IMR-90 (cell line): ENCODE data around the gene NPC1. TPM values are rescaled to one million over a fixed set of nuclear protein-coding genes. Genes with fewer than 3 reads are reported as not detected.

Source experiments
- ATAC-seq: fragments of 200-7000 bp; cut with Tn5 transposase; 2 replicates; pipeline ENCODE4 v1.9.1; 2020; ENCODE audit warnings: low read depth, mild to moderate bottlenecking, moderate library complexity
- BruUV-seq: library from RNA; stranded (reverse); fragments of 400-500 nt; replicated peaks from 2 replicates; lab custom pipeline; 2021; lab: Mats Ljungman, UMichigan
- CTCF ChIA-PET: fragments of 300-600 bp; formaldehyde crosslinking; extraction: SDS; loops from one replicate; lab custom pipeline; 2021; ENCODE audit warnings: antibody characterized with exemption; lab: Yijun Ruan, JAX
- POLR2A ChIA-PET: fragments of 300-600 bp; sonication (Branson Sonifier 250); formaldehyde crosslinking; loops from one replicate; lab custom pipeline; 2022; ENCODE audit warnings: antibody characterized with exemption; ENCODE audit not compliant: unreplicated experiment; lab: Charles Lee
- DNase-seq: peaks from one replicate; pipeline ENCODE4 v3.0.0; 2013
- H2AFZ ChIP-seq: replicated peaks from 2 replicates; pipeline ENCODE3; 2013; ENCODE audit warnings: low read length, mild to moderate bottlenecking; ENCODE audit not compliant: poor library complexity
- H2AK5ac ChIP-seq: 2 replicates; pipeline ENCODE4 v1.6.1; 2013; ENCODE audit warnings: low read depth, low read length, inconsistent platforms
- H2AK9ac ChIP-seq: replicated peaks from 2 replicates; pipeline ENCODE3; 2013; ENCODE audit warnings: mild to moderate bottlenecking, low read depth, low read length, moderate library complexity; ENCODE audit not compliant: poor library complexity
- H2BK120ac ChIP-seq: 2 replicates; pipeline ENCODE4 v1.6.1; 2013; ENCODE audit warnings: low read depth, low read length, inconsistent platforms
- H2BK15ac ChIP-seq: 3 replicates; pipeline ENCODE4 v1.6.1; 2013; ENCODE audit warnings: low read depth, low read length, inconsistent platforms
- H2BK20ac ChIP-seq: 2 replicates; pipeline ENCODE4 v1.6.1; 2013; ENCODE audit warnings: low read depth, mild to moderate bottlenecking, inconsistent platforms, low read length, moderate library complexity
- H2BK5ac ChIP-seq: 2 replicates; pipeline ENCODE4 v1.6.1; 2013; ENCODE audit warnings: mild to moderate bottlenecking, low read depth, low read length, inconsistent platforms; ENCODE audit not compliant: poor library complexity, severe bottlenecking
- H3K14ac ChIP-seq: replicated peaks from 2 replicates; pipeline ENCODE4 v1.6.1; 2013; ENCODE audit warnings: low read depth, low read length, inconsistent platforms
- H3K18ac ChIP-seq: 2 replicates; pipeline ENCODE4 v1.6.1; 2013; ENCODE audit warnings: low read depth, low read length, control low read depth
- H3K23ac ChIP-seq: 2 replicates; pipeline ENCODE4 v1.6.1; 2013; ENCODE audit warnings: low read depth, low read length, inconsistent platforms
- H3K27ac ChIP-seq: 2 replicates; pipeline ENCODE4 v1.5.1; 2013; ENCODE audit warnings: mild to moderate bottlenecking, control low read depth, low read length; ENCODE audit not compliant: insufficient read depth
- H3K27me3 ChIP-seq: 2 replicates; pipeline ENCODE4 v1.6.1; 2013; ENCODE audit warnings: low read length; ENCODE audit not compliant: control insufficient read depth, insufficient read depth
- H3K36me3 ChIP-seq: 2 replicates; pipeline ENCODE4 v1.6.1; 2013; ENCODE audit warnings: low read length, mixed read lengths; ENCODE audit not compliant: control insufficient read depth, insufficient read depth
- H3K4ac ChIP-seq: 2 replicates; pipeline ENCODE4 v1.6.1; 2013; ENCODE audit warnings: low read depth, low read length, inconsistent platforms
- H3K4me1 ChIP-seq: 2 replicates; pipeline ENCODE4 v1.6.1; 2013; ENCODE audit warnings: low read length, mixed read lengths; ENCODE audit not compliant: control insufficient read depth, insufficient read depth
- H3K4me2 ChIP-seq: 2 replicates; pipeline ENCODE4 v1.6.1; 2013; ENCODE audit warnings: low read depth, mild to moderate bottlenecking, control low read depth, low read length, moderate library complexity
- H3K4me3 ChIP-seq: 2 replicates; pipeline ENCODE4 v1.5.1; 2013; ENCODE audit warnings: low read depth, mild to moderate bottlenecking, control low read depth, low read length, moderate library complexity; ENCODE audit not compliant: insufficient read depth
- H3K56ac ChIP-seq: 2 replicates; pipeline ENCODE4 v1.6.1; 2013; ENCODE audit warnings: low read length, inconsistent platforms; ENCODE audit not compliant: insufficient read depth; ENCODE audit errors: extremely low read depth
- H3K79me1 ChIP-seq, 2 experiments: 2 replicates each; pipeline ENCODE4 v1.6.1; 2013; ENCODE audit warnings: low read length in 2 of 2, inconsistent platforms in 1 of 2, low read depth in 1 of 2
- H3K9ac ChIP-seq: 2 replicates; pipeline ENCODE4 v1.6.1; 2013; ENCODE audit warnings: low read depth, low read length, control low read depth
- H3K9me1 ChIP-seq: 2 replicates; pipeline ENCODE4 v1.6.1; 2013; ENCODE audit warnings: low read length, inconsistent platforms; ENCODE audit not compliant: insufficient read depth
- H3K9me3 ChIP-seq: 2 replicates; pipeline ENCODE4 v1.6.1; 2013; ENCODE audit warnings: low read length; ENCODE audit not compliant: control insufficient read depth, insufficient read depth
- H4K20me1 ChIP-seq: 2 replicates; pipeline ENCODE4 v1.6.1; 2013; ENCODE audit warnings: low read length, inconsistent platforms; ENCODE audit not compliant: insufficient read depth
- H4K5ac ChIP-seq: 2 replicates; pipeline ENCODE4 v1.6.1; 2013; ENCODE audit warnings: mild to moderate bottlenecking, low read depth, low read length, control low read depth
- H4K8ac ChIP-seq, 2 experiments: 2 replicates each; pipeline ENCODE4 v1.6.1; 2013; ENCODE audit warnings: low read depth in 2 of 2, low read length in 2 of 2, control low read depth in 1 of 2, inconsistent platforms in 1 of 2
- H4K91ac ChIP-seq: 2 replicates; pipeline ENCODE4 v1.6.1; 2013; ENCODE audit warnings: low read depth, low read length, inconsistent platforms; ENCODE audit not compliant: insufficient read depth
- BHLHE40 ChIP-seq: fragments of 150-350 bp; IDR thresholded peaks from 2 replicates; pipeline ENCODE4 v1.6.1; 2016; ENCODE audit warnings: mild to moderate bottlenecking, low read depth, low read length
- CEBPB ChIP-seq: IDR thresholded peaks from 2 replicates; pipeline ENCODE4 v1.6.1; 2012; ENCODE audit warnings: low read depth, low read length, improper control_type of control experiment
- CHD1 ChIP-seq: IDR thresholded peaks from 2 replicates; pipeline ENCODE4 v1.6.1; 2012; ENCODE audit warnings: low read depth, low read length, improper control_type of control experiment
- CTCF ChIP-seq: conservative IDR thresholded peaks from 2 replicates; pipeline ENCODE4 v1.5.1; 2012; ENCODE audit warnings: mild to moderate bottlenecking, low read depth, low read length, improper control_type of control experiment
- ELK1 ChIP-seq: fragments of 150-350 bp; IDR thresholded peaks from 2 replicates; pipeline ENCODE4 v1.6.1; 2016; ENCODE audit warnings: low read depth, mild to moderate bottlenecking, low read length, moderate library complexity, borderline replicate concordance
- FOS ChIP-seq: fragments of 150-350 bp; IDR thresholded peaks from 2 replicates; pipeline ENCODE4 v1.6.1; 2016; ENCODE audit warnings: low read depth, low read length
- MAFK ChIP-seq: IDR thresholded peaks from 2 replicates; pipeline ENCODE4 v1.6.1; 2012; ENCODE audit warnings: low read depth, low read length, improper control_type of control experiment
- MAZ ChIP-seq: IDR thresholded peaks from 2 replicates; pipeline ENCODE4 v1.6.1; 2012; ENCODE audit warnings: low read depth, mild to moderate bottlenecking, low read length, improper control_type of control experiment, moderate library complexity, borderline replicate concordance
- MXI1 ChIP-seq: IDR thresholded peaks from 2 replicates; pipeline ENCODE4 v1.6.1; 2012; ENCODE audit warnings: low read depth, mild to moderate bottlenecking, low read length, moderate library complexity, borderline replicate concordance
- NFE2L2 ChIP-seq: fragments of 150-350 bp; IDR thresholded peaks from 2 replicates; pipeline ENCODE4 v1.6.1; 2016; ENCODE audit warnings: low read depth, mild to moderate bottlenecking, low read length
- POLR2A ChIP-seq: IDR thresholded peaks from 2 replicates; pipeline ENCODE4 v1.6.1; 2012; ENCODE audit warnings: mild to moderate bottlenecking, low read depth, low read length
- RAD21 ChIP-seq: IDR thresholded peaks from 2 replicates; pipeline ENCODE4 v1.6.1; 2012; ENCODE audit warnings: low read length, improper control_type of control experiment
- RCOR1 ChIP-seq: IDR thresholded peaks from 2 replicates; pipeline ENCODE4 v1.6.1; 2012; ENCODE audit warnings: mild to moderate bottlenecking, low read length, improper control_type of control experiment; ENCODE audit not compliant: insufficient replicate concordance
- RFX5 ChIP-seq: IDR thresholded peaks from 2 replicates; pipeline ENCODE4 v1.8.0; 2012; ENCODE audit warnings: low read depth, mild to moderate bottlenecking, low read length, moderate library complexity
- SMC3 ChIP-seq: fragments of 150-350 bp; IDR thresholded peaks from 2 replicates; pipeline ENCODE4 v1.6.1; 2016; ENCODE audit warnings: low read depth, mild to moderate bottlenecking, antibody characterized with exemption, low read length, moderate library complexity
- USF2 ChIP-seq: fragments of 150-350 bp; IDR thresholded peaks from 2 replicates; pipeline ENCODE4 v1.6.1; 2017; ENCODE audit warnings: mild to moderate bottlenecking, antibody characterized with exemption, low read length, low read depth
- WGBS, 2 experiments: methylation state at CpG; one replicate each; pipeline versions ENCODE4 v1.1.5 to v1.1.7; 2013; ENCODE audit warnings: missing lambda C conversion rate in 2 of 2; ENCODE audit not compliant: insufficient read length in 1 of 2; ENCODE audit errors: extremely low coverage in 2 of 2; 5-methylcytosine and 5-hydroxymethylcytosine counted together
- dilution Hi-C: fragments of 300-500 bp; cut with HindIII; formaldehyde crosslinking; loops from one replicate; pipeline ENCODE4 v1.14.3; 2018; ENCODE audit warnings: low sequenced_read_pairs; ENCODE audit not compliant: unreplicated experiment
- in situ Hi-C: fragments of 300-500 bp; cut with MboI; formaldehyde crosslinking; loops from 3 replicates; pipeline ENCODE4 v1.14.3; 2019; ENCODE audit warnings: low sequenced_read_pairs, inconsistent platforms, mixed read lengths
- intact Hi-C: fragments of 100-400 bp; cut with micrococcal nuclease; formaldehyde crosslinking; loops from 2 replicates; pipeline ENCODE4 v1.10.0; 2022
- polyA plus RNA-seq, 3 experiments: library from polyadenylated mRNA; depleted of rRNA; stranded (reverse); fragments of >200 nt; gene quantifications; 2 replicates each; pipeline ENCODE4 v1.2.3, GENCODE V29; 2012; ENCODE audit warnings: low replicate concordance in 1 of 3
- total RNA-seq: library from RNA; depleted of rRNA; stranded (reverse); fragments of >200 nt; gene quantifications from 2 replicates; pipeline ENCODE4 v1.2.3, GENCODE V29; 2012

Gene NPC1
- total and polyA plus RNA-seq, 2 of the 4 experiments (the other 2 are of a cell fraction), result 7.5 to 7.9 TPM

GRCh38 chr18:23538870-23539269, 47.4 kb downstream of the NPC1 start:
- Histone ChIP-seq H3K18ac (no peak overlapping the region), H3K9me3 (no peaks in the 10 kb centered on the region), H2AK9ac (no peak overlapping the region), H3K4me1 (no peaks in the 10 kb centered on the region), H2AK5ac (no peak overlapping the region), H2BK15ac (no peak overlapping the region), H2BK20ac (no peak overlapping the region), H4K8ac (no peak overlapping the region), H3K4ac (no peak overlapping the region), H2BK120ac (no peak overlapping the region), H3K4me3 (no peak overlapping the region), H3K27me3 (no peaks in the 10 kb centered on the region), H2AFZ (no peak overlapping the region), H4K20me1 (no peaks in the 10 kb centered on the region; the same call in 1 of the 2 replicates), H3K9ac (no peak overlapping the region), H3K4me2 (no peak overlapping the region), H4K91ac (no peak overlapping the region), H3K27ac (no peak overlapping the region), H4K5ac (no peak overlapping the region), H3K36me3 (peaks cover 73% of the 10 kb centered on the region), H3K79me1 (0 out of 4 replicates have a peak, but pooled peaks cover 0 to 7% of the 10 kb centered on the region in 2 experiments), H2BK5ac (no peak overlapping the region), H3K56ac (no peak overlapping the region), H3K23ac (no peak overlapping the region), H3K14ac (no peak overlapping the region), H3K9me1 (peaks cover 7% of the 10 kb centered on the region)
- dilution Hi-C loops, result no loop called here
- peak; percentile 63 for ATAC-seq
- ChIA-PET POLR2A (no interaction called here), CTCF (no interaction called here)
- 71% methylated on average over 3 of the region's 6 CpGs; no CpG with 5 or more reads in 1 of the 2 experiments for WGBS, 2 experiments
- intact Hi-C loops, result no loop called here
- peak; percentile 52 for DNase-seq
- TF ChIP-seq POLR2A, result no peak
- no peak for TF ChIP-seq MXI1
- TF ChIP-seq FOS, result no peak
- TF ChIP-seq RAD21, result no peak
- TF ChIP-seq RFX5, result no peak
- no peak for TF ChIP-seq USF2
- no peak for TF ChIP-seq CEBPB
- TF ChIP-seq CTCF, result no peak
- TF ChIP-seq RCOR1, result no peak
- TF ChIP-seq SMC3, result no peak
- no peak for TF ChIP-seq BHLHE40
- TF ChIP-seq MAZ, result no peak
- TF ChIP-seq CHD1, result no peak
- no peak for TF ChIP-seq ELK1
- TF ChIP-seq NFE2L2, result no peak
- no peak for TF ChIP-seq MAFK
- no TSS peak for BruUV-seq
- in situ Hi-C loops, result no loop called here
